ENCODE measurements around the gene NOTUM. TPM values are rescaled to one million over a fixed set of nuclear protein-coding genes. Genes with fewer than 3 reads are reported as not detected.
A peak's percentile ranks its signal among the peaks of the same experiment; 100 is the strongest.
"Not testable (repeated sequence)": the region's sequence is repeated elsewhere in the genome, so short reads cannot be mapped to it uniquely, and the experiment has no call there.

Gene NOTUM
- total and polyA plus RNA-seq, 5 experiments from 2014 or later, result not detected

- H3K4me1 Mint-ChIP-seq, result peaks cover 0 to 6% (median 4%) of the 10 kb centered on the region in 4 donors
- H3K9me3 Mint-ChIP-seq, result no peaks in the 10 kb centered on the region
- H3K36me3 Mint-ChIP-seq, result no peaks in the 10 kb centered on the region
- peaks cover 0 to 19% (median 9%) of the 10 kb centered on the region in 5 donors for H3K27me3 Mint-ChIP-seq
- H3K27ac Mint-ChIP-seq, result no peak overlapping the region
- no peak for ATAC-seq
- POLR2A ChIA-PET, result no interaction called here
- no peak for DNase-seq
- peak overlapping the region in 6 of 10 donors; percentile 10 to 72 (median 24) for H3K4me3 Mint-ChIP-seq
These were observed 3.1 kb downstream of the NOTUM start for GRCh38 chr17:81957691-81958432.

DNA sequence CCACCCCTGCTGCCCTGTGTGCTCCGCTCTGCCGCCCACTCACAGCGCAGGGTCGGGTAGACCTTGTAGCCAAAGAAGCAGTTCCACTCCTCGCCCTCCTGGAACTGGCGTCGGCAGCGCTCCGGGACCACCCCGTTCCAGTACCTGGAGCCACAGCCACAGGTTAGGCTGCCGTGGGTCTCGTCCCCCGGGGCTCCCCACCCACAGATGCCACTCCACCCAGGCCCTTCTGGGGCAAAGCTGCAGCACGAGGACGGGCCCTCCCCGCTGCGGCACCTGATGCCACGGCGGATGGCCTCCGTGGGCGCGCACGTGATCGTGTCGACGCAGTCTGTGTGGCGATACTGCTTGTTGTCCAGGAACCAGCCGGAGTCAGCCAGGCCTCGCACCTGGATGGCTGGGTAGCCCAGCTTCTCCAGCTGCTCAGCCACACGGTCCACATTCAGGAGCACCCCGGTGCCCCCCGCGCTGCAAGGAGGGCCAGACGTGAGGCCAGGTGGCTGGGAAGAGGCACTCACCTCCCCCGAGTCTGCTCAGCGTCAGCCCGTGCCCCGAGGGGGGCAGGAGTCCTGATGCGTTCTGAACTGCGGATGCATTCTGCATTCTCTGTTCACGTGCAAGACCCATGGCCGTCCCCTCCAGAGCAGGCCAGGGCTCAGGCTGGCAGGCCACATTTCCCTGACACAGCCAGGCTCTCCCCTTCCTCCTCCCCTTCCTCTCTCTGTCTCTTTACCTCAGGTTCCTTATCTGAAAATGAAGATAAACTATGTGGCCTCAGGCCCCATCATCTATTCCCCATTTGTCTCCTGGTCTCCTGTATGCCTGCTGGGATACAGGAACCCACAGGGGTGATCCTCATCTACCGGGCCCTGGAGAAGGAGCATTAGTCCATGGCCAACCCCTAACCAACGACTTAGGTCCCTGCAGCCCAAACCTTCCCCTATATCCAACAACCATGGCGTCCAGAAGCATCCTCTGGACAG, 4.1 kb downstream of the NOTUM start:
- DNase-seq, result no peak
- peaks cover 0 to 14% (median 9%) of the 10 kb centered on the region in 5 donors for H3K27me3 Mint-ChIP-seq
- H3K27ac Mint-ChIP-seq, result peak overlapping the region in 1 of 10 donors; percentile 65
- no peaks in the 10 kb centered on the region for H3K9me3 Mint-ChIP-seq
- no peak overlapping the region for H3K4me3 Mint-ChIP-seq
- H3K36me3 Mint-ChIP-seq, result no peaks in the 10 kb centered on the region
- peaks cover 1 to 7% (median 5%) of the 10 kb centered on the region in 4 donors for H3K4me1 Mint-ChIP-seq
- ATAC-seq, result no peak
- POLR2A ChIA-PET, result interaction anchor here (0.5 kb wide), 1 partner anchor 238 kb away, joined by 3 read pairs; no protein-coding TSS in a partner anchor

DNA sequence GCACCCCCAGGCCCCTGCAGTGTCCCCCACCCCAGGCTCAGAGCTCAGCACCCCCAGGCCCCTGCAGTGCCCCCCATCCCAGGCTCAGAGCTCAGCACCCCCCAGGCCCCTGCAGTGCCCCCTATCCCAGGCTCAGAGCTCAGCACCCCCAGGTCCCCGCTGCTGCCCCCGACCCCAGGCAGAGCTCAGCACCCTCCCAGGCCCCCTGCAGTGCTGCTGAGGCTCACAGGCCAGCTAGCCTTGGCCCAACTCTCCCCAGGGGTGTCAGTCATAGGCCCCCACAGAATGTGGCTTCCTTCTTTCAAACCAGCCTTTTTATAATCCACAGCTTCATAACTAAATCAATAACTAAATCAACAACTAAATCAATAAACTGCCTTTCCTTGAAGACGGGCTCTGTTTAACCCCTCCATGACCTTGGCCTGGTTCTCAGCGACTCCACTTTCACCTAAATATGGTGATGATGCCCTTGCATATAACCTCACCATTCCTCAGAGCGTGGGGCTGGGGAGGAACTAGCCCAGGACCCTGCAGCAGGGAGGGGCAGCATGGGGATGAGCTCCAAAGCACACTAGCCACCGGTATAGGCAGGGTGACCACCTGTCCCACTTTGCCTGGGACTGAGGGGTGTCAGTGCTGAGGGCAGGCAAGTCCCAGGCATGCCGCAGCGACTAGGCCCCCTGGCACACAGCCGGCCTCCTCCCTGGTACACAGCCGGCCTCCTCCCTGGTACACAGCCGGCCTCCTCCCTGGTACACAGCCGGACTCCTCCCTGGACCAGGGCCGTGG, 5.0 kb downstream of the NOTUM start:
- H3K27me3 Mint-ChIP-seq, result peaks cover 0 to 14% (median 9%) of the 10 kb centered on the region in 5 donors
- POLR2A ChIA-PET, result interaction anchor here (0.5 to 0.9 kb wide), 3 partner anchors 66 to 404 kb away, joined by 3 read pairs; partner anchors contain the start of genes CENPX and FAAP100
- H3K4me1 Mint-ChIP-seq, result peaks cover 4 to 11% (median 8%) of the 10 kb centered on the region in 4 donors
- H3K36me3 Mint-ChIP-seq, result no peaks in the 10 kb centered on the region
- H3K27ac Mint-ChIP-seq, result no peak overlapping the region
- H3K9me3 Mint-ChIP-seq, result no peaks in the 10 kb centered on the region
- ATAC-seq (no peak), DNase-seq (no peak)
- no peak overlapping the region for H3K4me3 Mint-ChIP-seq

DNA sequence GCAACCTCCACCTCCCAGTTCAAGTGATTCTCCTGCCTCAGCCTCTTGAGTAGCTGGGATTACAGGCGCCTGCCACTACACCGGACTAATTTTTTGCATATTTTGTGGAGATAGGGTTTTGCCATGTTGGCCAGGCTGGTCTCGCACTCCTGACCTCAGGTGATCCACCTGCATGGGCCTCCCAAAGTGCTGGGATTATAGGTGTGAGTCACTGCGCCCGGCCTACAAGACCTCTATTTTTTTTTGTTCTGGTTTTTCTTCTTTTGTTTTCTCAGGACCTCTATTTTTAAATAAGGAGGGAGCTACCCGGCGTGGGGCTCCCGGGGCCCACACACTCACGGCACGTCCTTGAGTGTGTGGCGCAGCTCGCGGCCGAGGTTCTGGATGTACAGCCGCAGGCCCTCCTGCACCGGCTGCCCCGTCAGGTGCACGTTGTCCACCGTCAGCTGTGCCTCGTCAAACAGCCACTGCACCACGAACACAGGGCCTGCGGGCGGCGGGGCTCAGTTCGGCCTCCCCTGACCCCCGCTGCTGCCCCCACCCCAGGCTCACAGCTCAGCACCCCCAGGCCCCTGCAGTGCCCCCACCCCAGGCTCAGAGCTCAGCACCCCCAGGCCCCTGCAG, 5.8 kb downstream of the NOTUM start:
- Mint-ChIP-seq H3K27ac (peak overlapping the region in 1 of 10 donors; percentile 76), H3K4me3 (no peak overlapping the region), H3K4me1 (peaks cover 4 to 11% (median 8%) of the 10 kb centered on the region in 4 donors), H3K9me3 (no peaks in the 10 kb centered on the region), H3K27me3 (peaks cover 0 to 13% (median 9%) of the 10 kb centered on the region in 5 donors), H3K36me3 (no peaks in the 10 kb centered on the region)
- ATAC-seq (no peak), DNase-seq (no peak)
- POLR2A ChIA-PET, result interaction anchor here (0.9 kb wide), 2 partner anchors 67 to 403 kb away, joined by 3 read pairs; partner anchors contain the start of genes CENPX and FAAP100

- no peaks in the 10 kb centered on the region for H3K9me3 Mint-ChIP-seq
- H3K4me1 Mint-ChIP-seq, result peaks cover 4 to 11% (median 8%) of the 10 kb centered on the region in 4 donors
- no peaks in the 10 kb centered on the region for H3K36me3 Mint-ChIP-seq
- H3K27me3 Mint-ChIP-seq, result peaks cover 0 to 13% (median 9%) of the 10 kb centered on the region in 5 donors
- H3K27ac Mint-ChIP-seq, result peak overlapping the region in 1 of 10 donors; percentile 76
- DNase-seq, result no peak
- no peak overlapping the region for H3K4me3 Mint-ChIP-seq
- no peak for ATAC-seq
- POLR2A ChIA-PET, result no interaction called here
These were observed 6.6 kb downstream of the NOTUM start for GRCh38 chr17:81954131-81955057.

DNA sequence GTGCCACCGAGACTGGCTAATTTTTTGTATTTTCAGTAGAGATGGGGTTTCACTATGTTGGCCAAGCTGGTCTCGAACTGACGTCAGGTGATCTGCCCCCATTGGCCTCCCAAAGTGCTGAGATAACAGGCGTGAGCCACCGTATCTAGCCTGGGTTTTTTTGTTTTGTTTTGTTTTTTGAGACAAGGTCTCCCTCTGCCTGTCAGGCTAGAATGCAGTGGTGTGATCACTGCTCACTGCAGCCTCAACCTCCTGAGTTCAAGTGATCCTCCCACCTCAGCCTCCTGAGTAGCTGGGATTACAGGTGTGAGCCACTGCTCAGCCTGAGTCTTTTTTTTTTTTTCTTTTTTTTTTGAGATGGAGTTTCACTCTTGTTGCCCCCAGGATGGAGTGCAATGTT, 7.5 kb downstream of the NOTUM start:
- not testable (repeated sequence) for H3K9me3 Mint-ChIP-seq, ATAC-seq, H3K36me3 Mint-ChIP-seq, H3K27me3 Mint-ChIP-seq, DNase-seq, H3K4me3 Mint-ChIP-seq, H3K4me1 Mint-ChIP-seq
- POLR2A ChIA-PET, result interaction anchor here (0.5 to 1.3 kb wide), 3 partner anchors 10 to 83 kb away, joined by 3 to 4 read pairs (median 4); no protein-coding TSS in a partner anchor
- peak overlapping the region in 1 of 10 donors; percentile 51 for H3K27ac Mint-ChIP-seq

DNA sequence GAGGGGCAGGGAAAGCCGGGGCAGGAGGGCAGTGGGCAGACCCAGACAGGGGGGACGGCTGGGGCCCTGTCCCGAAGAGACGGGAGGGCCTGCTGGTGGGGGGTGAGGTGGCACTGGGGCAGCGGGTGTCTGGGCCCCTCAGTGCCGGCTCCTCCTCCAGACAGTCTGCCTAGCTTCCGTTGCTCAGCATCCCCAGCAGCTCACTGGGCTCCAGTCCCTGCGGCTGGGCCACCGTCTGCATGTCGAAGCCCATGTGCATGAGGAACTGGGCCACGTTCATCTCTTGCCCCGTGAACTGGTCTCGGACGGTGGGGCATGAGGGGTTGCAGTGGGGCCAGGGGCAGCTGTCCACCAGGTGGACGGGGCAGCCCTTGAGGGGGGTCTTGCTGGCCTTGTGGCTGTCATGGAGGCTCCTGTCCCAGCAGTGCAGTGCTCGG, 8.2 kb downstream of the NOTUM start:
- no peak for ATAC-seq
- no peak for DNase-seq

DNA sequence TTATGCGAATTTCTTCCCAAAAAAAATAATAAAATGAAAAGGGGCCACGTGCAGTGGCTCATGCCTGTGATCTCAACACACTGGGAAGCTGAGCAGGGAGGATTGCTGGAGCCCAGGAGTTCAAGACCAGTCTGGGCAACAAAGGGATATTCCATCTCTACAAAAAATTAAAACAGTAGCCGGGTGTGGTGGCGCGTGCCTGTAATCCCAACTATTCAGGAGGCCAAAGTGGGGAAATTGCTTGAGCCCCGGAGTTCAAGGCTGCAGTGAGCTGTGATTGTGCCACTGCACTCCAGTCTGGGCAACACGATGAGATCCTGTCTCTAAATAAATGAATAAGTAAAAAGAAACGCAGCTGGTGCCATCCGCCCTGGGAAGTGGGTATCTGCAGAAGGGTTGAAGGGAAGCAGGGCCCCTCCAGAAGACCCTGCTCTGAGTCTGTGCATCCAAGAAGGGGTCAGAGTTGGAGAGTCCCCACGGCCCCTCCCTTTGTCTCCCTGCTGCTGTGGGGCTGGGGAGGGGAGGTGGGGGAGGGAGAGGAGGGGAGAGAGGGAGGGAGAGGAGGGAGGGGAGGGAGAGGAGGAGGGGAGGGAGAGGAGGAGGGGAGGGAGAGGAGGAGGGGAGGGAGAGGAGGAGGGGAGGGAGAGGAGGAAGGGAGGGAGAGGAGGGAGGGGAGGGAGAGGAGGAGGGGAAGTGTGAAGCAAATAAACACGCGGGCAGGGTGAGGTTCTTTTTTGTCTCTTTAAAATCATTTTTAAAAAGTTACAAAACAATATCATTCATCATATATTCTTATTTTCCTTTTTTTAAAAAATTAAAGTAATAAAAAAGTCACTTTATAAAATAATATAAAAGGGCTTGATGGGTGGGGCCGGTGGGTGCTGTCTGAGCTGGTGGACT, 9.0 kb downstream of the NOTUM start:
- DNase-seq (no peak), ATAC-seq (no peak)
- Mint-ChIP-seq H3K4me3 (peak overlapping the region in 2 of 10 donors; percentile 38 to 46), H3K27me3 (no peaks in the 10 kb centered on the region), H3K36me3 (no peaks in the 10 kb centered on the region), H3K9me3 (no peaks in the 10 kb centered on the region), H3K27ac (peak overlapping the region in 5 of 10 donors; percentile 22 to 70 (median 35)), H3K4me1 (peaks cover 4 to 8% (median 5%) of the 10 kb centered on the region in 4 donors)
- POLR2A ChIA-PET, result interaction anchor here (0.6 to 1.3 kb wide), 2 partner anchors 8 to 82 kb away, joined by 3 to 4 read pairs; no protein-coding TSS in a partner anchor

More for the DNA sequence above, 8.2 kb downstream of the NOTUM start:
- POLR2A ChIA-PET, result interaction anchor here (0.5 to 1.3 kb wide), 4 partner anchors 8 to 83 kb away, joined by 3 to 4 read pairs (median 4); no protein-coding TSS in a partner anchor
- peaks cover 0 to 4% (median 0%) of the 10 kb centered on the region in 5 donors for H3K27me3 Mint-ChIP-seq
- H3K4me1 Mint-ChIP-seq, result peaks cover 4 to 8% (median 5%) of the 10 kb centered on the region in 4 donors
- H3K27ac Mint-ChIP-seq, result no peak overlapping the region
- no peaks in the 10 kb centered on the region for H3K9me3 Mint-ChIP-seq
- H3K4me3 Mint-ChIP-seq, result no peak overlapping the region
- H3K36me3 Mint-ChIP-seq, result no peaks in the 10 kb centered on the region

- no peak for DNase-seq
- Mint-ChIP-seq H3K4me1 (peaks cover 4 to 8% (median 5%) of the 10 kb centered on the region in 4 donors), H3K4me3 (no peak overlapping the region), H3K36me3 (no peaks in the 10 kb centered on the region), H3K27me3 (no peaks in the 10 kb centered on the region), H3K27ac (no peak overlapping the region), H3K9me3 (no peaks in the 10 kb centered on the region)
- POLR2A ChIA-PET, result interaction anchor here (0.8 kb wide), 1 partner anchor 12 kb away, joined by 3 read pairs; no protein-coding TSS in a partner anchor
- no peak for ATAC-seq
These were observed 10.5 kb downstream of the NOTUM start for GRCh38 chr17:81950501-81950900.
